ENCODE measurements around the gene FHOD3.

Gene FHOD3

GRCh38 chr18:36391426-36392145 is 94.1 kb downstream of the FHOD3 start:
- no peak for TF ChIP-seq CTCF (IDR thresholded peaks at IDR 0.05; ENCODE audit: low read depth, low read length)

GRCh38 chr18:36392164-36392978 is 94.9 kb downstream of the FHOD3 start:
- no peak for TF ChIP-seq CTCF (IDR thresholded peaks at IDR 0.05; ENCODE audit: low read depth, low read length)
- H3K4me3 ChIP-seq (ENCODE audit: low read depth, low read length), result no peak overlapping the region

More at GRCh38 chr18:36391426-36392145, 94.1 kb downstream of the FHOD3 start:
- H3K4me3 ChIP-seq (ENCODE audit: low read depth, low read length), result no peak overlapping the region

- no peak overlapping the region for H3K4me3 ChIP-seq (ENCODE audit: low read depth, low read length)
- no peak for TF ChIP-seq CTCF (IDR thresholded peaks at IDR 0.05; ENCODE audit: low read depth, low read length)
Measured at GRCh38 chr18:36392979-36393287, 95.4 kb downstream of the FHOD3 start.

GRCh38 chr18:36394486-36394885 is 97.0 kb downstream of the FHOD3 start:
- no peak for TF ChIP-seq CTCF (IDR thresholded peaks at IDR 0.05; ENCODE audit: low read depth, low read length)
- H3K4me3 ChIP-seq (ENCODE audit: low read depth, low read length), result no peak overlapping the region

GRCh38 chr18:36396190-36396589 is 98.7 kb downstream of the FHOD3 start:
- no peak overlapping the region for H3K4me3 ChIP-seq (ENCODE audit: low read depth, low read length)
- TF ChIP-seq CTCF (IDR thresholded peaks at IDR 0.05; ENCODE audit: low read depth, low read length), result no peak

- TF ChIP-seq CTCF (IDR thresholded peaks at IDR 0.05; ENCODE audit: low read depth, low read length), result no peak
- no peak overlapping the region for H3K4me3 ChIP-seq (ENCODE audit: low read depth, low read length)
Measured at GRCh38 chr18:36397033-36397432, 99.5 kb downstream of the FHOD3 start.

GRCh38 chr18:36398419-36398818 is 100.9 kb downstream of the FHOD3 start:
- TF ChIP-seq CTCF (IDR thresholded peaks at IDR 0.05; ENCODE audit: low read depth, low read length), result no peak
- H3K4me3 ChIP-seq (ENCODE audit: low read depth, low read length), result no peak overlapping the region
